Stromal cell of bone marrow (primary cell): ENCODE results near the gene AIF1.

Experiments
- DNase-seq: peaks from one replicate; pipeline ENCODE4 v3.0.0-alpha.2; 2012; ENCODE audit warnings: low read depth

The AIF1 gene

GRCh38 chr6:31620586-31621319 lies 5.7 kb downstream of the AIF1 start, which contains the start of gene PRRC2A:
Gene PRRC2A, plus strand, starts transcription at chr6:31620715. Its CDS starts 2,075 bp downstream, at chr6:31622790.
- peak; percentile 31 for DNase-seq

GRCh38 chr6:31621320-31621939 lies 6.4 kb downstream of the AIF1 start:
- DNase-seq = no peak

- no peak for DNase-seq
Observed at GRCh38 chr6:31621991-31622390, 7.0 kb downstream of the AIF1 start.

DNA sequence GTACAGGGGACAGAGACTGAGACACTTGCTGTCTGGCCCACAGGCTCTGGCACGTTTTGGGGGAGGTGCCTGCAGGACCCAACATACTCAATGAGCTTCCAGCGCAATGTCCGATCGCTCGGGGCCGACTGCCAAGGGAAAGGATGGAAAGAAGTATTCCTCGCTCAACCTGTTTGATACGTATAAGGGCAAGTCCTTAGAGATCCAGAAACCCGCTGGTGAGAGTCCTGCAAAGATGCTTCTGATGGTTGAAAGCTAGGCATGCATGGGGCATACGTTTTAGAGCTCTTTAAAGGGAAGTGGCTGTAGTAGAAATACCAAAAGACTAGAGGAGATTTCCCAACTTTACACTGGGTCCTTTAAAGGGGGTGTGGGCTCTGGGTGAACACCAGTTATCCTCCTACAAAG lies 7.7 kb downstream of the AIF1 start:
- DNase-seq = no peak

DNA sequence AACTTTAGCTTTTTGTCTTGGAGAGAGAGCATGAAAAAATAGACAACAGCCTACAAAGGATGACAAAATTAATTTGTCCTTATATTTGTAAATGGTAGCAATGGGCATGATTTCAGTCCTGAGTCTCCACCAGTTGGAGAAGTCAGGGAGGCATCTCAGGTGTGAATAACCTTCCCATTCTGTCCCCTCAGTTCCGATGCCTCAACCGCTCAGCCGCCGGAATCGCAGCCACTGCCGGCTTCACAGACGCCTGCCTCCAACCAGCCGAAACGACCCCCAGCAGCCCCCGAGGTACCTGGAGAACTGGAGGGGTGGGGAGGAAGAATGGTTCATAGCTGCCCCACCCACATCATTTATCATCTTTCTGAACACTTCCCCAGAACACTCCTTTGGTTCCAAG lies 9.0 kb downstream of the AIF1 start:
- DNase-seq = no peak

DNA sequence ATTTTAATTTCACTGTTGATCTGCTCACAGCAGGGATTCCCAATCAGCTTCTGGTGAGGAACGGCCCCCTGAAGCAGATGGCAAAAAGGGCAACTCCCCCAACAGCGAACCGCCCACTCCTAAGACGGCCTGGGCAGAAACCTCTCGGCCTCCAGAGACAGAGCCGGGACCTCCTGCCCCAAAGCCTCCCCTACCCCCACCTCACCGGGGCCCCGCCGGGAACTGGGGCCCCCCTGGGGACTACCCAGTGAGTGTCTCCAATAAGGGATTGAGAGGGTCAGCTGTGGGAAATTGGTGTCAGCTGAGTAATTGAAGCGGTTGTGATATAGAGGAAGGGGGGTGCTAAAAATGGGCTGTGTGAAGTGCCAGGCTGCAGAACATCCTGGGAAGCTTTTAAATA lies 11.9 kb downstream of the AIF1 start:
- no peak for DNase-seq

- DNase-seq = no peak
Observed at GRCh38 chr6:31627690-31628287, 12.8 kb downstream of the AIF1 start.

DNA sequence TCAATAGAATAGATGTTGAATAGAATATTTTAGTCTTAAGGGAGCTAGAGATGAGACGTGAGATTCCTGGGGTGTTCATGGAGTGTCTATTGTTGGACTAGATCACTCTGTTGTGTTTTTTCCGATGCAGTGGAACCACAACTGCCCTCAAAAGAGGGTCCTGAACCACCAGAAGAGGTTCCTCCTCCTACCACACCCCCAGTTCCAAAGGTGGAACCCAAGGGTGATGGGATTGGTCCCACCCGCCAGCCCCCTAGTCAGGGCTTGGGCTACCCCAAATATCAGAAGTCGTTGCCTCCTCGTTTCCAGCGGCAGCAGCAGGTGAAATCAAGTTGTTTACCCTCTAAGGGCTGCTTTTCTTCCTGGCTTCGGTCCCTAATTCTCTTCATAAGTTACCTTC lies 14.0 kb downstream of the AIF1 start:
- DNase-seq = no peak

GRCh38 chr6:31630177-31630934 lies 15.3 kb downstream of the AIF1 start:
- DNase-seq = no peak

GRCh38 chr6:31631209-31631608 lies 16.2 kb downstream of the AIF1 start:
- no peak for DNase-seq

DNA sequence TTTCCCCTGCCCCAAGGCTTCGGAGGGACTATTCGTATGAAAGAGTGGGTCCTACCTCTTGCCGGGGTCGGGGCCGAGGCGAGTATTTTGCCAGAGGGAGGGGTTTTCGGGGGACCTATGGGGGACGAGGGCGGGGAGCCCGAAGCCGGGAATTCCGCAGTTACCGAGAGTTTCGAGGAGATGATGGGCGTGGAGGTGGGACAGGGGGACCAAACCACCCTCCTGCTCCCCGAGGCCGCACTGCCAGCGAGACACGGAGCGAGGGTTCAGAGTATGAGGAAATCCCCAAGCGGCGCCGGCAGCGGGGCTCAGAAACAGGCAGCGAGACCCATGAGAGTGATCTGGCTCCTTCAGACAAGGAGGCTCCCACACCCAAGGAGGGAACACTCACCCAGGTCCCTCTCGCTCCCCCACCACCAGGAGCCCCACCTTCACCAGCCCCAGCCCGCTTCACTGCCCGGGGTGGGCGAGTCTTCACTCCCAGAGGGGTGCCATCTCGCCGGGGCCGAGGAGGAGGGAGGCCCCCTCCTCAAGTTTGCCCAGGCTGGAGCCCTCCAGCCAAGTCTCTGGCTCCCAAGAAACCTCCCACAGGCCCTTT lies 16.7 kb downstream of the AIF1 start:
- no peak for DNase-seq

DNA sequence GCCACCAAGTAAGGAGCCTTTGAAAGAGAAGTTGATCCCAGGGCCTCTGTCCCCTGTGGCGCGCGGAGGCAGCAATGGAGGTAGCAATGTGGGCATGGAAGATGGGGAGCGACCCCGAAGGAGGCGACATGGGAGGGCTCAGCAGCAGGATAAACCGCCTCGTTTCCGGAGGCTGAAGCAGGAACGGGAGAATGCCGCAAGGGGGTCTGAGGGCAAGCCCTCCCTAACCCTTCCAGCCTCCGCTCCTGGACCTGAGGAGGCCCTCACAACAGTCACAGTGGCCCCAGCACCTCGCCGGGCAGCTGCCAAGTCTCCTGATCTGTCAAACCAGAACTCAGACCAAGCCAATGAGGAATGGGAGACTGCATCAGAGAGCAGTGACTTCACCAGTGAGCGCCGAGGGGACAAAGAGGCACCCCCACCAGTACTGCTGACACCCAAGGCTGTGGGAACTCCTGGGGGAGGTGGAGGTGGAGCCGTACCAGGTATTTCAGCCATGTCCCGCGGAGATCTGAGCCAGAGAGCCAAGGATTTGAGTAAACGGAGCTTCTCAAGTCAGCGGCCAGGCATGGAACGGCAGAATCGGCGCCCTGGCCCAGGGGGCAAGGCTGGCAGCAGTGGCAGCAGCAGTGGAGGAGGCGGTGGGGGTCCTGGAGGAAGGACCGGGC lies 17.4 kb downstream of the AIF1 start:
- DNase-seq = no peak

DNA sequence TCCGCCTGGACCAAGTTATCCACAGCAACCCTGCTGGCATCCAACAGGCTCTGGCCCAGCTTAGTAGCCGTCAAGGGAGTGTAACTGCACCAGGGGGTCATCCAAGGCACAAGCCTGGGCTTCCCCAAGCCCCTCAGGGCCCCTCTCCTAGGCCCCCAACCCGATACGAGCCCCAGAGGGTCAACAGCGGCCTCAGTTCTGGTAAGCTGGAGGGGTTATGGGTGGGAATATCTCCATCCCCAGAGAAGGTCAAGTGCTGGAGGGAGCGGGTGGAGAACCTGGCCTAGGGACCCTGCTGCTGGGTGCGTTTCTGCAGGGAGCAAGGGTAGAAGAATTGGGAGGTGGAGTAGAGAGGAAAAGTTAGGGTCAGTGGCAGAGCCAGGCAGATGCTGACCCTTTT lies 18.4 kb downstream of the AIF1 start:
- DNase-seq = no peak

DNA sequence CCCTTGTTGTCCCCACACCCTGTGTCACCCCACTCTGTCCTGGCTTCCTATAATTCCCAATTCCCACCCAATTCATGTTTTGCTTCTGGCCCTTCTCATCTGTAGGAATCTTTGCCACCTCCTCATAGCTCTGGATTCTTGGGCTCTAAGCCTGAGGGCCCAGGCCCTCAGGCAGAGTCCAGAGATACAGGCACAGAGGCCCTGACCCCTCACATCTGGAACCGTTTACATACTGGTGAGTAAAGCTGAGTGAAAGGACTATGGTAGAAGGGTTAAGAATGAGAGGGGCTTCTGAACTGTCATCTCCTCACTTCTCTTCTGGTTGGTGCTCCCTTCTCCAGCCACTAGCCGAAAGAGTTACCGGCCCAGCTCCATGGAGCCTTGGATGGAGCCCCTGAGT lies 19.1 kb downstream of the AIF1 start:
- no peak for DNase-seq

- no peak for DNase-seq
Observed at GRCh38 chr6:31634969-31635575, 20.0 kb downstream of the AIF1 start.

- no peak for DNase-seq
Observed at GRCh38 chr6:31636698-31637596, 21.9 kb downstream of the AIF1 start.

- no peak for DNase-seq
Observed at GRCh38 chr6:31639043-31639442, 24.0 kb downstream of the AIF1 start.

GRCh38 chr6:31639449-31639861 lies 24.4 kb downstream of the AIF1 start:
- DNase-seq = peak; percentile 75

DNA sequence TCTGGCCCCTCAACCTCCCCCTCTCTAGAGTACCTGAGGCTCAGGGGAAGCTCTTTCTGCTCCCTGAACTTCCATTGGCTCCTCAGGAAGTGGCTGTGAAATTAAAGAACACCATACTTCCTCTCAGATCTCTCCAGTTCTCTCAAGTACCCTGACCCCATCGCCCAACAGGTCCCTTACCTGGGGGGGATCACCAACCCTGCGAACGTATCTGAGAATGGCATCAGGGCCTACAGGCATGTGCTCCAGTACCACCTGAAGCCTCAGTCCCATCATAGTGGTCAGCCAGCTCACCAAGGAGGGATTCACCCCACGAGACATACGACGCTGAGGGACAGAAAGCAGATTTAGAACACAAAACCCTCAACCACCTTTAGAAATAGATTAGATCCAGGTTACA lies 25.6 kb downstream of the AIF1 start:
- DNase-seq = no peak

GRCh38 chr6:31641370-31641769 lies 26.3 kb downstream of the AIF1 start:
- DNase-seq = no peak
